GM12878 (cell line): ENCODE data around the gene CNR2. TPM values are rescaled to one million over a fixed set of nuclear protein-coding genes. Genes with fewer than 3 reads are reported as not detected.

ENCODE experiments used
- ATAC-seq: fragments of 200-7000 bp; cut with Tn5 transposase; 3 replicates; pipeline ENCODE4 v1.9.1; 2020; ENCODE audit warnings: mild to moderate bottlenecking, moderate library complexity
- BruUV-seq: library from RNA; stranded (reverse); fragments of 400-500 nt; replicated peaks from 2 replicates; lab custom pipeline; 2021; lab: Mats Ljungman, UMichigan
- CTCF ChIA-PET: fragments of 300-600 bp; sonication (Branson Sonifier 250); formaldehyde crosslinking; extraction: SDS; loops from one replicate; lab custom pipeline; 2021; ENCODE audit warnings: inconsistent platforms; lab: Yijun Ruan, JAX
- POLR2A ChIA-PET: fragments of 350-600 bp; formaldehyde crosslinking; extraction: SDS; loops from one replicate; lab custom pipeline; 2021; ENCODE audit warnings: inconsistent platforms; lab: Charles Lee
- RAD21 ChIA-PET: fragments of 300-600 bp; sonication (Branson Sonifier 250); formaldehyde crosslinking; loops from one replicate; lab custom pipeline; 2023; ENCODE audit warnings: antibody characterized with exemption; ENCODE audit not compliant: unreplicated experiment; lab: Charles Lee
- SMC1A ChIA-PET: fragments of 300-600 bp; sonication (Branson Sonifier 250); formaldehyde crosslinking; loops from one replicate; lab custom pipeline; 2023; ENCODE audit not compliant: unreplicated experiment, uncharacterized antibody; lab: Charles Lee
- DNase-seq: peaks from one replicate; pipeline ENCODE4 v3.0.0-alpha.2; 2011; ENCODE audit warnings: low read depth, low spot score
- FAIRE-seq: peaks from 3 replicates; lab custom pipeline; 2011; peaks lifted over from hg19 to GRCh38; lab: Jason Lieb, UNC
- H2AFZ ChIP-seq: 2 replicates; pipeline ENCODE4 v1.6.0; 2011; ENCODE audit warnings: low read depth, low read length, control low read depth; ENCODE audit not compliant: control insufficient read depth
- H3K27ac ChIP-seq: 2 replicates; pipeline ENCODE4 v1.5.1; 2011; ENCODE audit warnings: control low read depth; ENCODE audit not compliant: control insufficient read depth, insufficient read depth
- H3K27me3 ChIP-seq, 2 experiments: replicated peaks in 1 of 2; 2 replicates each; pipeline versions ENCODE4 v1.6.0 to v1.6.1; 2011; ENCODE audit warnings: low read length in 1 of 2; ENCODE audit not compliant: control insufficient read depth in 2 of 2, insufficient read depth in 2 of 2
- H3K36me3 ChIP-seq, 2 experiments: 2 replicates each; pipeline ENCODE4 v1.5.1; 2011; ENCODE audit warnings: low read length in 1 of 2; ENCODE audit not compliant: control insufficient read depth in 2 of 2, insufficient read depth in 2 of 2
- H3K4me1 ChIP-seq: 2 replicates; pipeline ENCODE4 v1.6.1; 2011; ENCODE audit warnings: mild to moderate bottlenecking, low read length, moderate library complexity, mixed read lengths; ENCODE audit not compliant: control insufficient read depth, insufficient read depth
- H3K4me2 ChIP-seq: 2 replicates; pipeline ENCODE4 v1.6.0; 2011; ENCODE audit warnings: control low read depth; ENCODE audit not compliant: control insufficient read depth, insufficient read depth
- H3K4me3 ChIP-seq: fragments of 200-600 bp; sonication (generic); 2 replicates; pipeline ENCODE4 v1.5.1; 2016
- H3K79me2 ChIP-seq: 2 replicates; pipeline ENCODE4 v1.6.0; 2011; ENCODE audit warnings: low read length; ENCODE audit not compliant: control insufficient read depth, insufficient read depth
- H3K9ac ChIP-seq: 2 replicates; pipeline ENCODE4 v1.8.0; 2011; ENCODE audit warnings: low read length, control low read depth, mixed read lengths; ENCODE audit not compliant: control insufficient read depth, insufficient read depth
- H3K9me3 ChIP-seq: replicated peaks from 3 replicates; pipeline ENCODE4 v1.5.1; 2011; ENCODE audit warnings: mild to moderate bottlenecking, low read length; ENCODE audit not compliant: control insufficient read depth, insufficient read depth
- H4K20me1 ChIP-seq: 2 replicates; pipeline ENCODE4 v1.6.0; 2011; ENCODE audit not compliant: control insufficient read depth, insufficient read depth
- CEBPB ChIP-seq, 2 experiments: fragments of 150-350 bp in 1 of 2; IDR thresholded peaks; 2 replicates each; pipeline ENCODE4 v1.6.1; 2012 to 2014; ENCODE audit warnings: low read depth in 2 of 2, low read length in 2 of 2, borderline replicate concordance in 1 of 2, inconsistent platforms in 1 of 2
- CREB1 ChIP-seq: IDR thresholded peaks from 2 replicates; pipeline ENCODE4 v1.6.1; 2012; ENCODE audit warnings: low read depth, mild to moderate bottlenecking, inconsistent platforms
- GABPA ChIP-seq: IDR thresholded peaks from 2 replicates; pipeline ENCODE4 v1.6.1; 2014; ENCODE audit warnings: antibody characterized with exemption, low read depth, mild to moderate bottlenecking, inconsistent platforms
- NBN ChIP-seq: fragments of 450-650 bp; IDR thresholded peaks from 2 replicates; pipeline ENCODE4 v1.6.1; 2016
- NFXL1 ChIP-seq: fragments of 450-650 bp; IDR thresholded peaks from 2 replicates; pipeline ENCODE4 v1.6.1; 2017; ENCODE audit warnings: antibody characterized with exemption, mild to moderate bottlenecking, borderline replicate concordance
- POU2F2 ChIP-seq: IDR thresholded peaks from 3 replicates; pipeline ENCODE4 v1.6.1; 2011; ENCODE audit warnings: low read depth, mild to moderate bottlenecking, low read length, borderline replicate concordance
- RAD51 ChIP-seq: fragments of 450-650 bp; IDR thresholded peaks from 2 replicates; pipeline ENCODE4 v1.6.1; 2016; ENCODE audit warnings: moderate library complexity, mild to moderate bottlenecking, inconsistent platforms
- RELA ChIP-seq: fragments of 450-650 bp; IDR thresholded peaks from 2 replicates; pipeline ENCODE4 v1.8.0; 2014; ENCODE audit warnings: borderline replicate concordance; ENCODE audit not compliant: partially characterized antibody
- STAT1 ChIP-seq: fragments of 450-650 bp; conservative IDR thresholded peaks from 2 replicates; pipeline ENCODE4 v1.6.1; 2014; ENCODE audit warnings: antibody characterized with exemption, mild to moderate bottlenecking
- TARDBP ChIP-seq: IDR thresholded peaks from 2 replicates; pipeline ENCODE4 v1.6.1; 2016; ENCODE audit warnings: borderline replicate concordance
- ZNF217 ChIP-seq: fragments of 450-650 bp; IDR thresholded peaks from 2 replicates; pipeline ENCODE4 v1.6.1; 2017; ENCODE audit warnings: antibody characterized with exemption, mild to moderate bottlenecking
- ZNF24 ChIP-seq: fragments of 450-650 bp; IDR thresholded peaks from 2 replicates; pipeline ENCODE4 v1.6.1; 2017; ENCODE audit warnings: antibody characterized with exemption, mild to moderate bottlenecking
- WGBS: methylation state at CpG from one replicate; pipeline ENCODE4 v1.1.6; 2016; ENCODE audit warnings: low lambda C conversion rate; ENCODE audit not compliant: insufficient replicate concordance, insufficient coverage; ENCODE audit errors: missing lambda C conversion rate; 5-methylcytosine and 5-hydroxymethylcytosine counted together
- in situ Hi-C: fragments of 300-500 bp; cut with MboI; formaldehyde crosslinking; loops from 9 replicates; pipeline ENCODE4 v1.14.3; 2018; ENCODE audit warnings: mixed read lengths
- intact Hi-C: fragments of 100-400 bp; cut with micrococcal nuclease; formaldehyde crosslinking; loops from one replicate; pipeline ENCODE4 v1.14.2; 2022; ENCODE audit not compliant: unreplicated experiment
- polyA plus RNA-seq, 11 experiments: library from polyadenylated mRNA; depleted of rRNA in 4 of 11; unstranded in 6 of 11; stranded (reverse) in 5 of 11; fragments of >200 nt; fragmentation: Nextera tagmentation in 4 of 11; fragmentation: Illumina TruSeq in 1 of 11; extraction: Ambion mirVana in 4 of 11; extraction: Trizol in 1 of 11; gene quantifications; 1 replicate in 1 of 11; 2 replicates in 10 of 11; pipeline versions ENCODE4 v1.2.1 to v1.2.3, GENCODE V29; 2011 to 2016; ENCODE audit warnings: inconsistent platforms in 2 of 11, missing spikeins in 2 of 11, low read depth in 1 of 11
- total RNA-seq, 4 experiments: library from RNA; depleted of rRNA in 3 of 4; stranded (reverse); fragments of >200 nt in 3 of 4; fragmentation: Illumina TruSeq in 1 of 4; extraction: Trizol in 1 of 4; gene quantifications; 2 replicates each; pipeline versions ENCODE4 v1.2.1 to v1.2.3, GENCODE V29; 2013 to 2021
- TF ChIP-seq, protein P1 (sequence below): IDR thresholded peaks from 2 replicates; pipeline ENCODE4 v1.6.1; 2012; ENCODE audit warnings: improper control_type of control experiment, low read depth, low read length; ENCODE audit not compliant: insufficient replicate concordance
- TF ChIP-seq, protein P2 (sequence below): fragments of 450-650 bp; IDR thresholded peaks from 2 replicates; pipeline ENCODE4 v1.6.1; 2017; ENCODE audit warnings: low read depth, mild to moderate bottlenecking, moderate library complexity
- TF ChIP-seq, protein P3 (sequence below), 3 experiments: IDR thresholded peaks in 2 of 3; conservative IDR thresholded peaks in 1 of 3; 2 replicates each; pipeline ENCODE4 v1.5.1; 2011; ENCODE audit warnings: low read depth in 3 of 3, low read length in 3 of 3, mild to moderate bottlenecking in 3 of 3, control low read depth in 2 of 3, moderate library complexity in 2 of 3, inconsistent platforms in 1 of 3, mixed read lengths in 1 of 3; ENCODE audit not compliant: control insufficient read depth in 2 of 3, insufficient read depth in 1 of 3; ENCODE audit errors: extremely low read depth in 1 of 3

The CNR2 gene
- total and polyA plus RNA-seq, 10 of the 15 experiments (the other 5 are each of a cell fraction or from before 2014, with no cell fraction given): 0.46 to 19.8 (median 12.2) TPM

DNA sequence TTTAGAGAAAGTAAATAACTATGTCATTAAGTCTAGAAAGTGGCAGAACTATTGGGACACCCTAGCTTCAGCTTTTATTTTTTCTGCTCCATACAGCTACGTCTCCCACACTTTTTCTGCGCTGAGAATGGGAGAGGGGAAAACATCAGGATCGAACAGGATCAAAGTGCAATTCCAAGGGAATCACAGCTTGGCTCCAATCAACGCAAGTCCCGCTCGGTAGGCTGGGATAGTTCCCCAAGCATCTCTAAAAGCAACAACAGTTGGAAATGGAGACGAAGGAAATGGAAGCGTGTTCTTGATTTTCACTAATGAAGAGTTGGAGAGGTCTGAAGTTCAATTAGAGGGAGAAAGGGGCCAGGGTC, 88.5 kb downstream of the CNR2 start:
- no peak for DNase-seq
- peaks cover 10% of the 10 kb centered on the region for H3K79me2 ChIP-seq
- H3K4me2 ChIP-seq: peak overlapping the region; percentile 84
- FAIRE-seq: no peak
- H3K27me3 ChIP-seq: no peaks in the 10 kb centered on the region
- H4K20me1 ChIP-seq: no peaks in the 10 kb centered on the region
- RAD21 ChIA-PET: interaction anchor here (1.0 to 2.4 kb wide), 8 partner anchors 14 to 92 kb away, joined by 3 to 16 read pairs (median 5); partner anchors contain the start of gene CNR2
- H3K4me3 ChIP-seq: peak overlapping the region; percentile 83
- ATAC-seq: peak; percentile 10; the same call in 2 of the 3 replicates
- intact Hi-C loops: loop anchor here (1.0 kb wide), 1 partner anchor 44 kb away; the partner anchor contains the start of gene FUCA1
- H3K9ac ChIP-seq: peak overlapping the region; percentile 94
- under 1% methylated on average over 8 of the region's 8 CpGs for WGBS
- CTCF ChIA-PET: interaction anchor here (0.9 to 8.3 kb wide), 8 partner anchors 8 to 92 kb away, joined by 3 to 74 read pairs (median 5); partner anchors contain the start of gene CNR2
- H3K27ac ChIP-seq: peak overlapping the region; percentile 82
- in situ Hi-C loops: no loop called here
- POLR2A ChIA-PET: interaction anchor here (0.6 to 3.5 kb wide), 19 partner anchors 8 to 366 kb away, joined by 3 to 22 read pairs (median 4); partner anchors contain the start of genes GALE and PITHD1
- no peaks in the 10 kb centered on the region for H3K36me3 ChIP-seq
- no peaks in the 10 kb centered on the region for H3K9me3 ChIP-seq
- H2AFZ ChIP-seq: peak overlapping the region; percentile 6; the same call in 1 of the 2 replicates
- TSS peak; percentile 89 for BruUV-seq
- H3K4me1 ChIP-seq: no peaks in the 10 kb centered on the region
- SMC1A ChIA-PET: interaction anchor here (0.5 to 2.0 kb wide), 18 partner anchors 9 to 201 kb away, joined by 3 to 9 read pairs (median 4); partner anchors contain the start of genes CNR2 and RPL11
- TF ChIP-seq NBN: no peak
- TF ChIP-seq ZNF24: no peak
- TF ChIP-seq GABPA: no peak
- TF ChIP-seq ZNF217: no peak
- TF ChIP-seq CEBPB (IDR thresholded peaks at IDR 0.05; ENCODE audit: borderline replicate concordance in 1 of 2, low read depth in 2 of 2, low read length in 2 of 2): no peak
- no peak for TF ChIP-seq NFXL1
- no peak for TF ChIP-seq POU2F2
- TF ChIP-seq, protein P1, sequence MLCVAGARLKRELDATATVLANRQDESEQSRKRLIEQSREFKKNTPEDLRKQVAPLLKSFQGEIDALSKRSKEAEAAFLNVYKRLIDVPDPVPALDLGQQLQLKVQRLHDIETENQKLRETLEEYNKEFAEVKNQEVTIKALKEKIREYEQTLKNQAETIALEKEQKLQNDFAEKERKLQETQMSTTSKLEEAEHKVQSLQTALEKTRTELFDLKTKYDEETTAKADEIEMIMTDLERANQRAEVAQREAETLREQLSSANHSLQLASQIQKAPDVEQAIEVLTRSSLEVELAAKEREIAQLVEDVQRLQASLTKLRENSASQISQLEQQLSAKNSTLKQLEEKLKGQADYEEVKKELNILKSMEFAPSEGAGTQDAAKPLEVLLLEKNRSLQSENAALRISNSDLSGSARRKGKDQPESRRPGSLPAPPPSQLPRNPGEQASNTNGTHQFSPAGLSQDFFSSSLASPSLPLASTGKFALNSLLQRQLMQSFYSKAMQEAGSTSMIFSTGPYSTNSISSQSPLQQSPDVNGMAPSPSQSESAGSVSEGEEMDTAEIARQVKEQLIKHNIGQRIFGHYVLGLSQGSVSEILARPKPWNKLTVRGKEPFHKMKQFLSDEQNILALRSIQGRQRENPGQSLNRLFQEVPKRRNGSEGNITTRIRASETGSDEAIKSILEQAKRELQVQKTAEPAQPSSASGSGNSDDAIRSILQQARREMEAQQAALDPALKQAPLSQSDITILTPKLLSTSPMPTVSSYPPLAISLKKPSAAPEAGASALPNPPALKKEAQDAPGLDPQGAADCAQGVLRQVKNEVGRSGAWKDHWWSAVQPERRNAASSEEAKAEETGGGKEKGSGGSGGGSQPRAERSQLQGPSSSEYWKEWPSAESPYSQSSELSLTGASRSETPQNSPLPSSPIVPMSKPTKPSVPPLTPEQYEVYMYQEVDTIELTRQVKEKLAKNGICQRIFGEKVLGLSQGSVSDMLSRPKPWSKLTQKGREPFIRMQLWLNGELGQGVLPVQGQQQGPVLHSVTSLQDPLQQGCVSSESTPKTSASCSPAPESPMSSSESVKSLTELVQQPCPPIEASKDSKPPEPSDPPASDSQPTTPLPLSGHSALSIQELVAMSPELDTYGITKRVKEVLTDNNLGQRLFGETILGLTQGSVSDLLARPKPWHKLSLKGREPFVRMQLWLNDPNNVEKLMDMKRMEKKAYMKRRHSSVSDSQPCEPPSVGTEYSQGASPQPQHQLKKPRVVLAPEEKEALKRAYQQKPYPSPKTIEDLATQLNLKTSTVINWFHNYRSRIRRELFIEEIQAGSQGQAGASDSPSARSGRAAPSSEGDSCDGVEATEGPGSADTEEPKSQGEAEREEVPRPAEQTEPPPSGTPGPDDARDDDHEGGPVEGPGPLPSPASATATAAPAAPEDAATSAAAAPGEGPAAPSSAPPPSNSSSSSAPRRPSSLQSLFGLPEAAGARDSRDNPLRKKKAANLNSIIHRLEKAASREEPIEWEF: no peak
- TF ChIP-seq, protein P2, sequence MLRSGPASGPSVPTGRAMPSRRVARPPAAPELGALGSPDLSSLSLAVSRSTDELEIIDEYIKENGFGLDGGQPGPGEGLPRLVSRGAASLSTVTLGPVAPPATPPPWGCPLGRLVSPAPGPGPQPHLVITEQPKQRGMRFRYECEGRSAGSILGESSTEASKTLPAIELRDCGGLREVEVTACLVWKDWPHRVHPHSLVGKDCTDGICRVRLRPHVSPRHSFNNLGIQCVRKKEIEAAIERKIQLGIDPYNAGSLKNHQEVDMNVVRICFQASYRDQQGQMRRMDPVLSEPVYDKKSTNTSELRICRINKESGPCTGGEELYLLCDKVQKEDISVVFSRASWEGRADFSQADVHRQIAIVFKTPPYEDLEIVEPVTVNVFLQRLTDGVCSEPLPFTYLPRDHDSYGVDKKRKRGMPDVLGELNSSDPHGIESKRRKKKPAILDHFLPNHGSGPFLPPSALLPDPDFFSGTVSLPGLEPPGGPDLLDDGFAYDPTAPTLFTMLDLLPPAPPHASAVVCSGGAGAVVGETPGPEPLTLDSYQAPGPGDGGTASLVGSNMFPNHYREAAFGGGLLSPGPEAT: no peak
- TF ChIP-seq RELA: no peak
- no peak for TF ChIP-seq RAD51
- TF ChIP-seq CREB1: no peak
- TF ChIP-seq, protein P3, sequence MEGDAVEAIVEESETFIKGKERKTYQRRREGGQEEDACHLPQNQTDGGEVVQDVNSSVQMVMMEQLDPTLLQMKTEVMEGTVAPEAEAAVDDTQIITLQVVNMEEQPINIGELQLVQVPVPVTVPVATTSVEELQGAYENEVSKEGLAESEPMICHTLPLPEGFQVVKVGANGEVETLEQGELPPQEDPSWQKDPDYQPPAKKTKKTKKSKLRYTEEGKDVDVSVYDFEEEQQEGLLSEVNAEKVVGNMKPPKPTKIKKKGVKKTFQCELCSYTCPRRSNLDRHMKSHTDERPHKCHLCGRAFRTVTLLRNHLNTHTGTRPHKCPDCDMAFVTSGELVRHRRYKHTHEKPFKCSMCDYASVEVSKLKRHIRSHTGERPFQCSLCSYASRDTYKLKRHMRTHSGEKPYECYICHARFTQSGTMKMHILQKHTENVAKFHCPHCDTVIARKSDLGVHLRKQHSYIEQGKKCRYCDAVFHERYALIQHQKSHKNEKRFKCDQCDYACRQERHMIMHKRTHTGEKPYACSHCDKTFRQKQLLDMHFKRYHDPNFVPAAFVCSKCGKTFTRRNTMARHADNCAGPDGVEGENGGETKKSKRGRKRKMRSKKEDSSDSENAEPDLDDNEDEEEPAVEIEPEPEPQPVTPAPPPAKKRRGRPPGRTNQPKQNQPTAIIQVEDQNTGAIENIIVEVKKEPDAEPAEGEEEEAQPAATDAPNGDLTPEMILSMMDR (IDR thresholded peaks at IDR 0.05 in 2 of 3, conservative IDR thresholded peaks at IDR 0.05 in 1 of 3; ENCODE audit: control insufficient read depth in 2 of 3, extremely low read depth in 1 of 3, insufficient read depth in 1 of 3, low read depth in 3 of 3, low read length in 3 of 3): no peak
- no peak for TF ChIP-seq TARDBP
- TF ChIP-seq STAT1: no peak
